Endothelial cell of umbilical vein (primary cell): ENCODE results near the gene NECTIN3. TPM values are rescaled to one million over a fixed set of nuclear protein-coding genes. Genes with fewer than 3 reads are reported as not detected.

Experiments used
- BruUV-seq: library from RNA; stranded (reverse); fragments of 400-500 nt; replicated peaks from 2 replicates; lab custom pipeline; 2021; lab: Mats Ljungman, UMichigan
- CTCF ChIA-PET: fragments of 300-600, 350-600 bp; sonication (Branson Sonifier 250); formaldehyde crosslinking; loops from one replicate; lab custom pipeline; 2021; ENCODE audit warnings: antibody characterized with exemption, inconsistent platforms; lab: Charles Lee
- POLR2A ChIA-PET: fragments of 300-600, 350-600 bp; sonication (Branson Sonifier 250); formaldehyde crosslinking; loops from one replicate; lab custom pipeline; 2021; ENCODE audit warnings: antibody characterized with exemption, inconsistent platforms; lab: Charles Lee
- DNase-seq: peaks from one replicate; pipeline ENCODE4 v3.0.0-alpha.2; 2011; ENCODE audit warnings: low read depth, low spot score
- FAIRE-seq: peaks from 2 replicates; lab custom pipeline; 2011; peaks lifted over from hg19 to GRCh38; lab: Jason Lieb, UNC
- H2AFZ ChIP-seq: 2 replicates; pipeline ENCODE4 v1.6.0; 2012; ENCODE audit warnings: low read depth, low read length, control low read depth, inconsistent platforms
- H3K27ac ChIP-seq: 2 replicates; pipeline ENCODE4 v1.5.1; 2011; ENCODE audit warnings: low read depth, mild to moderate bottlenecking, control low read depth, low read length, moderate library complexity; ENCODE audit not compliant: insufficient read depth
- H3K27me3 ChIP-seq, 2 experiments: 2 replicates each; pipeline versions ENCODE4 v1.6.0 to v1.6.1; 2011; ENCODE audit warnings: low read length in 2 of 2, mixed read lengths in 1 of 2; ENCODE audit not compliant: control insufficient read depth in 2 of 2, insufficient read depth in 2 of 2
- H3K36me3 ChIP-seq, 2 experiments: 2 replicates in 1 of 2; 3 replicates in 1 of 2; pipeline ENCODE4 v1.5.1; 2011; ENCODE audit warnings: low read length in 2 of 2, mild to moderate bottlenecking in 1 of 2, moderate library complexity in 1 of 2; ENCODE audit not compliant: control insufficient read depth in 2 of 2, insufficient read depth in 2 of 2; ENCODE audit errors: extremely low read depth in 1 of 2
- H3K4me1 ChIP-seq: 3 replicates; pipeline ENCODE4 v1.5.1; 2011; ENCODE audit warnings: mild to moderate bottlenecking, low read length; ENCODE audit not compliant: control insufficient read depth, insufficient read depth; ENCODE audit errors: extremely low read depth
- H3K4me2 ChIP-seq: 2 replicates; pipeline ENCODE4 v1.6.1; 2011; ENCODE audit warnings: low read length, control low read depth, mixed read lengths; ENCODE audit not compliant: insufficient read depth
- H3K4me3 ChIP-seq, 3 experiments: fragments of 200-600 bp in 1 of 3; sonication (generic), shearing (Covaris generic) in 1 of 3; replicated peaks in 1 of 3; 2 replicates each; pipeline ENCODE4 v1.5.1; 2011 to 2016; ENCODE audit warnings: control low read depth in 3 of 3, low read length in 3 of 3, mild to moderate bottlenecking in 2 of 3, inconsistent platforms in 1 of 3, low read depth in 1 of 3, moderate library complexity in 1 of 3; ENCODE audit not compliant: insufficient read depth in 1 of 3
- H3K79me2 ChIP-seq: 2 replicates; pipeline ENCODE4 v1.6.0; 2012; ENCODE audit warnings: low read length, inconsistent platforms; ENCODE audit not compliant: control insufficient read depth, insufficient read depth
- H3K9ac ChIP-seq: replicated peaks from 2 replicates; pipeline ENCODE3; 2011; ENCODE audit warnings: low read length, control low read depth; ENCODE audit not compliant: insufficient read depth; ENCODE audit errors: extremely low read depth
- H3K9me1 ChIP-seq: replicated peaks from 3 replicates; pipeline ENCODE4 v1.6.0; 2011; ENCODE audit warnings: mild to moderate bottlenecking, low read length; ENCODE audit not compliant: control insufficient read depth, insufficient read depth; ENCODE audit errors: extremely low read depth
- H3K9me3 ChIP-seq: replicated peaks from 2 replicates; pipeline ENCODE4 v1.5.1; 2012; ENCODE audit warnings: low read length, inconsistent platforms; ENCODE audit not compliant: control insufficient read depth, insufficient read depth
- H4K20me1 ChIP-seq: replicated peaks from 2 replicates; pipeline ENCODE3; 2011; ENCODE audit warnings: mild to moderate bottlenecking, low read length; ENCODE audit not compliant: control insufficient read depth, insufficient read depth; ENCODE audit errors: extremely low read depth
- EZH2 ChIP-seq: IDR thresholded peaks from 2 replicates; pipeline ENCODE4 v1.6.1; 2012; ENCODE audit warnings: borderline replicate concordance, low read depth, mild to moderate bottlenecking, moderate library complexity, low read length, inconsistent platforms; ENCODE audit not compliant: severe bottlenecking
- FOS ChIP-seq: IDR thresholded peaks from 2 replicates; pipeline ENCODE4 v1.6.1; 2011; ENCODE audit warnings: mild to moderate bottlenecking, low read length, moderate library complexity, borderline replicate concordance; ENCODE audit not compliant: insufficient read depth
- GATA2 ChIP-seq: IDR thresholded peaks from 2 replicates; pipeline ENCODE4 v1.7.0; 2011; ENCODE audit warnings: low read depth, mild to moderate bottlenecking, moderate library complexity, mixed read lengths, low read length; ENCODE audit not compliant: insufficient read length, insufficient read depth
- JUN ChIP-seq: IDR thresholded peaks from 2 replicates; pipeline ENCODE4 v1.6.1; 2011; ENCODE audit warnings: borderline replicate concordance, low read depth; ENCODE audit not compliant: insufficient read length, insufficient read depth
- MYC ChIP-seq: IDR thresholded peaks from one replicate; pipeline ENCODE4 v1.6.1; 2011; ENCODE audit warnings: mild to moderate bottlenecking, low read depth, low read length
- POLR2A ChIP-seq: IDR thresholded peaks from 2 replicates; pipeline ENCODE4 v1.6.1; 2012; ENCODE audit warnings: low read depth, mild to moderate bottlenecking, control low read depth, low read length
- POLR2AphosphoS5 ChIP-seq: IDR thresholded peaks from 2 replicates; pipeline ENCODE4 v1.6.1; 2012; ENCODE audit warnings: low read depth, mild to moderate bottlenecking, control low read depth, low read length, moderate library complexity; ENCODE audit not compliant: insufficient read depth
- dilution Hi-C: fragments of 300-500 bp; cut with MboI; formaldehyde crosslinking; loops from one replicate; pipeline ENCODE4 v1.15.0; 2019; ENCODE audit warnings: low sequenced_read_pairs; ENCODE audit not compliant: extremely low pct_ligation_motif_present
- intact Hi-C: fragments of 100-400 bp; cut with micrococcal nuclease; formaldehyde crosslinking; loops from one replicate; pipeline ENCODE4 v1.10.0; 2022
- polyA plus RNA-seq, 4 experiments: library from polyadenylated mRNA; depleted of rRNA in 3 of 4; stranded (reverse) in 3 of 4; unstranded in 1 of 4; fragments of >200 nt; gene quantifications; 2 replicates each; pipeline versions ENCODE4 v1.2.1 to v1.2.3, GENCODE V29; 2011 to 2012; ENCODE audit warnings: missing spikeins in 1 of 4
- total RNA-seq: library from RNA; stranded (reverse); gene quantifications from 2 replicates; pipeline ENCODE4 v1.2.3, GENCODE V29; 2021
- TF ChIP-seq, protein P1 (sequence below), 2 donors: IDR thresholded peaks; 1 replicate in 1 of 2; 2 replicates in 1 of 2; pipeline ENCODE4 v1.5.1; 2011; ENCODE audit warnings: low read length in 2 of 2, mild to moderate bottlenecking in 2 of 2, moderate library complexity in 2 of 2, control low read depth in 1 of 2, inconsistent platforms in 1 of 2, low read depth in 1 of 2; ENCODE audit not compliant: insufficient read depth in 1 of 2; ENCODE audit errors: extremely low read depth in 1 of 2
- TF ChIP-seq, protein P2 (sequence below): IDR thresholded peaks from 2 replicates; pipeline ENCODE4 v1.6.1; 2011; ENCODE audit not compliant: insufficient read depth, insufficient read length

NECTIN3 gene
- total and polyA plus RNA-seq, 2 donors (not counting 3 experiments of a cell fraction or from before 2014, with no cell fraction given): 14.3 to 26.9 TPM

DNA sequence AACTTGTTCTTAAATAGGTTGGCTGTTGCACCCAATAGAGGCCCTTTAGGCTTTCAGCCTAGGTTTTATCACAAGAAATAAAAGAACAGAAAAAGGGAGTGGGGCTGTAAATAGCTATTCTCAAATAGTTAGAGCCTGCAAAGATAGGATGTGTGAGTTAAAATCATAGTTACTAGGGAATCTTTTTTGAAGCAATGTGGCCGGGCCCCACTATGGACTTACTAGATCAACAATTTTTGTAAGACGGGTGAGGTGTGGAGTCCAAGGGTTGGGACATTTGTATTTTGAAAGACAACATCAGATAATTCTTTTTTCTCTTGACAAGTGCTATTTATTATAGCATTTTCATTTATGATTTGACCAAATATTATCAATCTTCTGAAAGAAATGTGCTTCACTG lies 5.8 kb downstream of the NECTIN3 start:
- Histone ChIP-seq H4K20me1 (peaks cover 7% of the 10 kb centered on the region), H2AFZ (no peak overlapping the region), H3K4me2 (no peak overlapping the region), H3K9me3 (no peaks in the 10 kb centered on the region), H3K36me3 (no peaks in the 10 kb centered on the region), H3K4me3 (no peak overlapping the region), H3K9me1 (no peaks in the 10 kb centered on the region), H3K27me3 (no peaks in the 10 kb centered on the region), H3K79me2 (peaks cover 77% of the 10 kb centered on the region), H3K9ac (no peak overlapping the region), H3K4me1 (peaks cover 18% of the 10 kb centered on the region), H3K27ac (no peak overlapping the region)
- FAIRE-seq (no peak), DNase-seq (no peak)
- TF ChIP-seq MYC (no peak), EZH2 (no peak), GATA2 (no peak), FOS (no peak), JUN (no peak), POLR2A (no peak), POLR2AphosphoS5 (no peak)
- TF ChIP-seq, protein P1, sequence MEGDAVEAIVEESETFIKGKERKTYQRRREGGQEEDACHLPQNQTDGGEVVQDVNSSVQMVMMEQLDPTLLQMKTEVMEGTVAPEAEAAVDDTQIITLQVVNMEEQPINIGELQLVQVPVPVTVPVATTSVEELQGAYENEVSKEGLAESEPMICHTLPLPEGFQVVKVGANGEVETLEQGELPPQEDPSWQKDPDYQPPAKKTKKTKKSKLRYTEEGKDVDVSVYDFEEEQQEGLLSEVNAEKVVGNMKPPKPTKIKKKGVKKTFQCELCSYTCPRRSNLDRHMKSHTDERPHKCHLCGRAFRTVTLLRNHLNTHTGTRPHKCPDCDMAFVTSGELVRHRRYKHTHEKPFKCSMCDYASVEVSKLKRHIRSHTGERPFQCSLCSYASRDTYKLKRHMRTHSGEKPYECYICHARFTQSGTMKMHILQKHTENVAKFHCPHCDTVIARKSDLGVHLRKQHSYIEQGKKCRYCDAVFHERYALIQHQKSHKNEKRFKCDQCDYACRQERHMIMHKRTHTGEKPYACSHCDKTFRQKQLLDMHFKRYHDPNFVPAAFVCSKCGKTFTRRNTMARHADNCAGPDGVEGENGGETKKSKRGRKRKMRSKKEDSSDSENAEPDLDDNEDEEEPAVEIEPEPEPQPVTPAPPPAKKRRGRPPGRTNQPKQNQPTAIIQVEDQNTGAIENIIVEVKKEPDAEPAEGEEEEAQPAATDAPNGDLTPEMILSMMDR (IDR thresholded peaks at IDR 0.05; ENCODE audit: extremely low read depth in 1 of 2, insufficient read depth in 1 of 2, low read depth in 1 of 2, low read length in 2 of 2): no peak
- TF ChIP-seq, protein P2, sequence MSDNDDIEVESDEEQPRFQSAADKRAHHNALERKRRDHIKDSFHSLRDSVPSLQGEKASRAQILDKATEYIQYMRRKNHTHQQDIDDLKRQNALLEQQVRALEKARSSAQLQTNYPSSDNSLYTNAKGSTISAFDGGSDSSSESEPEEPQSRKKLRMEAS: no peak
- POLR2A ChIA-PET: no interaction called here
- CTCF ChIA-PET: interaction anchor here (0.5 to 0.7 kb wide), 2 partner anchors 1203 to 1628 kb away, joined by 3 to 4 read pairs; no protein-coding TSS in a partner anchor
- no TSS peak for BruUV-seq
- dilution Hi-C loops: no loop called here
- intact Hi-C loops: no loop called here
